ENCODE measurements around the gene RAB31. TPM values are rescaled to one million over a fixed set of nuclear protein-coding genes. Genes with fewer than 3 reads are reported as not detected.

The RAB31 gene
- total RNA-seq, 4 donors from 2014 or later, result 3.2 to 7.1 (median 4.4) TPM

DNA sequence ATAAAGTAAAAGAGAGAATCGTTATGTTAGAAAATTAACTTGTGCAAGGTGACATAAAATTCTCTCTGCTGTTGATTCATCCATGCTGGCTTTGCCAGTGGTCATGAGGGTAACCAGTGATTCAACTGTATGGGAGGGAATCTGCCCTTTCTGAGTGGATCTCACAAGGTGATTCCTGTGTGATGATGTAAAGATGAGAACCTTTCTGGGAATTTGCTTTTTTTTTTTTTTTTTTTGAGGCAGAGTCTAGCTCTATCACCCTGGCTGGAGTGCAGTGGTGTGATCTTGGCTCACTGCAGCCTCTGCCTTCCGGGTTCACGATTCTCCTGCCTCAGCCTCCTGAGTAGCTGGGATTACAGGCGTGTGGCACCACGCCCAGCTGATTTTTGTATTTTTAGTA is 23.3 kb downstream of the RAB31 start:
- DNase-seq, result no peak
- H3K4me1 ChIP-seq, result no peaks in the 10 kb centered on the region
- no peak overlapping the region for H3K4me3 ChIP-seq
- ATAC-seq, result no peak
- H3K27ac ChIP-seq, result no peak overlapping the region
- no peaks in the 10 kb centered on the region for H3K27me3 ChIP-seq
- intact Hi-C loops (cut with DNase I; ENCODE audit: low total_unique reads) (no loop called here), in situ Hi-C loops (cut with MboI; ENCODE audit: low sequenced_read_pairs in 4 of 4) (no loop called here)
- no peaks in the 10 kb centered on the region for H3K36me3 ChIP-seq
- TF ChIP-seq, protein P1, sequence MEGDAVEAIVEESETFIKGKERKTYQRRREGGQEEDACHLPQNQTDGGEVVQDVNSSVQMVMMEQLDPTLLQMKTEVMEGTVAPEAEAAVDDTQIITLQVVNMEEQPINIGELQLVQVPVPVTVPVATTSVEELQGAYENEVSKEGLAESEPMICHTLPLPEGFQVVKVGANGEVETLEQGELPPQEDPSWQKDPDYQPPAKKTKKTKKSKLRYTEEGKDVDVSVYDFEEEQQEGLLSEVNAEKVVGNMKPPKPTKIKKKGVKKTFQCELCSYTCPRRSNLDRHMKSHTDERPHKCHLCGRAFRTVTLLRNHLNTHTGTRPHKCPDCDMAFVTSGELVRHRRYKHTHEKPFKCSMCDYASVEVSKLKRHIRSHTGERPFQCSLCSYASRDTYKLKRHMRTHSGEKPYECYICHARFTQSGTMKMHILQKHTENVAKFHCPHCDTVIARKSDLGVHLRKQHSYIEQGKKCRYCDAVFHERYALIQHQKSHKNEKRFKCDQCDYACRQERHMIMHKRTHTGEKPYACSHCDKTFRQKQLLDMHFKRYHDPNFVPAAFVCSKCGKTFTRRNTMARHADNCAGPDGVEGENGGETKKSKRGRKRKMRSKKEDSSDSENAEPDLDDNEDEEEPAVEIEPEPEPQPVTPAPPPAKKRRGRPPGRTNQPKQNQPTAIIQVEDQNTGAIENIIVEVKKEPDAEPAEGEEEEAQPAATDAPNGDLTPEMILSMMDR (IDR thresholded peaks at IDR 0.05 in 4 of 5, conservative IDR thresholded peaks at IDR 0.05 in 1 of 5), result no peak
- no peak for TF ChIP-seq POLR2A (IDR thresholded peaks at IDR 0.05)
- no peaks in the 10 kb centered on the region for H3K9me3 ChIP-seq

DNA sequence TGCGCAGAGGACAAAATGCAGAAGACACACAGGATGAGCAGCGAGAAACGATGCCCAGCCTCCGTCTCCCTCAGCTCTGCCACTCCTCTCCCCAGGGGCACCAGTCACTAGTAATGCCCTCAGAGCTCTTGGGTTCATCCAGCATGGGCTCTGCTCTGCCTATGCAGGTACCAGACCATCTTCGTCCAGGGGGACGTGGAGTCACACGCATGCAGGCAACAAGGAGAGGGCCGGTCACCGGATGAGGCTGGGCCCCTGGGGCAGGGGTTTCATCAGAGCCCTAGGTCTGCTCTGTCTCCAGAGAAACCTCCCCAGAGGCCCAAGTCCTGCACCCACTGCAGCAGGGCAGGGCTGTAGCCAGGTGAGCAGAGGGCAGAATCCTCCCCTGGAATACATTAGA is 23.9 kb downstream of the RAB31 start:
- no peak for ATAC-seq
- no peaks in the 10 kb centered on the region for H3K27me3 ChIP-seq
- no peak for DNase-seq
- intact Hi-C loops (cut with DNase I; ENCODE audit: low total_unique reads), result no loop called here
- H3K9me3 ChIP-seq, result no peaks in the 10 kb centered on the region
- no peaks in the 10 kb centered on the region for H3K4me1 ChIP-seq
- in situ Hi-C loops (cut with MboI; ENCODE audit: low sequenced_read_pairs in 4 of 4), result no loop called here
- no peak overlapping the region for H3K27ac ChIP-seq
- H3K36me3 ChIP-seq, result no peaks in the 10 kb centered on the region
- H3K4me3 ChIP-seq, result no peak overlapping the region
- no peak for TF ChIP-seq POLR2A (IDR thresholded peaks at IDR 0.05)
- TF ChIP-seq, protein P1 (IDR thresholded peaks at IDR 0.05 in 4 of 5, conservative IDR thresholded peaks at IDR 0.05 in 1 of 5), result no peak

- Histone ChIP-seq H3K4me1 (no peaks in the 10 kb centered on the region), H3K9me3 (no peaks in the 10 kb centered on the region), H3K4me3 (no peak overlapping the region), H3K27me3 (no peaks in the 10 kb centered on the region), H3K36me3 (no peaks in the 10 kb centered on the region), H3K27ac (no peak overlapping the region)
- DNase-seq (no peak), ATAC-seq (no peak)
- no peak for TF ChIP-seq POLR2A (IDR thresholded peaks at IDR 0.05)
- TF ChIP-seq, protein P1 (IDR thresholded peaks at IDR 0.05 in 4 of 5, conservative IDR thresholded peaks at IDR 0.05 in 1 of 5), result no peak
- intact Hi-C loops (cut with DNase I; ENCODE audit: low total_unique reads) (no loop called here), in situ Hi-C loops (cut with MboI; ENCODE audit: low sequenced_read_pairs in 4 of 4) (no loop called here)
These were observed 26.1 kb downstream of the RAB31 start for GRCh38 chr18:9734189-9734588.

GRCh38 chr18:9735238-9735637 is 27.1 kb downstream of the RAB31 start:
- Histone ChIP-seq H3K27me3 (no peaks in the 10 kb centered on the region), H3K36me3 (no peaks in the 10 kb centered on the region), H3K9me3 (no peaks in the 10 kb centered on the region), H3K4me1 (no peaks in the 10 kb centered on the region), H3K27ac (no peak overlapping the region), H3K4me3 (no peak overlapping the region)
- intact Hi-C loops (cut with DNase I; ENCODE audit: low total_unique reads) (no loop called here), in situ Hi-C loops (cut with MboI; ENCODE audit: low sequenced_read_pairs in 4 of 4) (no loop called here)
- DNase-seq (no peak), ATAC-seq (no peak)
- TF ChIP-seq POLR2A (IDR thresholded peaks at IDR 0.05), result no peak
- TF ChIP-seq, protein P1 (IDR thresholded peaks at IDR 0.05 in 4 of 5, conservative IDR thresholded peaks at IDR 0.05 in 1 of 5), result no peak

DNA sequence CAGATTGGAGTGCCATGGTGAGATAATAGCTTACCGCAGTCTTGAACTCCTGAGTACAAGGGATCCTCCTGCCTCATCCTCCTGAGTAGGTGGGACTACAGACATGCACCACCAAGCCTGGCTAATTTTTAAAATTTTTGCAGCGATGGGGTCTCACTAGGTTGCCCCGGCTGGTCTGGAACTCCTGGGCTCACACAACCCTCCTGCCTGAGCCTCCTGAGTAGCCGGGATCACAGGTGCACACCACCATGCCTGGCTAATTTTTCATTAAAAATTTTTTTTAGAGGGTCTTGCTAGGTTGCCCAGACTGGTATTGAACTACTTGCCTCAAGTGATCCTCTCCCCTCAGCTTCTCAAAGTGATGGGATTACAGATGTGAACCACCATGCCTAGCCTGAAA is 27.8 kb downstream of the RAB31 start:
- Histone ChIP-seq H3K9me3 (no peaks in the 10 kb centered on the region), H3K4me3 (no peak overlapping the region), H3K27ac (no peak overlapping the region), H3K36me3 (no peaks in the 10 kb centered on the region), H3K27me3 (no peaks in the 10 kb centered on the region), H3K4me1 (no peaks in the 10 kb centered on the region)
- DNase-seq, result no peak
- TF ChIP-seq, protein P1 (IDR thresholded peaks at IDR 0.05 in 4 of 5, conservative IDR thresholded peaks at IDR 0.05 in 1 of 5), result no peak
- TF ChIP-seq POLR2A (IDR thresholded peaks at IDR 0.05), result no peak
- intact Hi-C loops (cut with DNase I; ENCODE audit: low total_unique reads) (no loop called here), in situ Hi-C loops (cut with MboI; ENCODE audit: low sequenced_read_pairs in 4 of 4) (no loop called here)
- ATAC-seq, result no peak

Measured in gastrocnemius medialis (tissue), 4 donors.